ENCODE measurements around the gene NR0B2.

- TF ChIP-seq EZH2 (IDR thresholded peaks at IDR 0.05; ENCODE audit: insufficient read depth, low read length) = no peak
- TF ChIP-seq, protein P1, sequence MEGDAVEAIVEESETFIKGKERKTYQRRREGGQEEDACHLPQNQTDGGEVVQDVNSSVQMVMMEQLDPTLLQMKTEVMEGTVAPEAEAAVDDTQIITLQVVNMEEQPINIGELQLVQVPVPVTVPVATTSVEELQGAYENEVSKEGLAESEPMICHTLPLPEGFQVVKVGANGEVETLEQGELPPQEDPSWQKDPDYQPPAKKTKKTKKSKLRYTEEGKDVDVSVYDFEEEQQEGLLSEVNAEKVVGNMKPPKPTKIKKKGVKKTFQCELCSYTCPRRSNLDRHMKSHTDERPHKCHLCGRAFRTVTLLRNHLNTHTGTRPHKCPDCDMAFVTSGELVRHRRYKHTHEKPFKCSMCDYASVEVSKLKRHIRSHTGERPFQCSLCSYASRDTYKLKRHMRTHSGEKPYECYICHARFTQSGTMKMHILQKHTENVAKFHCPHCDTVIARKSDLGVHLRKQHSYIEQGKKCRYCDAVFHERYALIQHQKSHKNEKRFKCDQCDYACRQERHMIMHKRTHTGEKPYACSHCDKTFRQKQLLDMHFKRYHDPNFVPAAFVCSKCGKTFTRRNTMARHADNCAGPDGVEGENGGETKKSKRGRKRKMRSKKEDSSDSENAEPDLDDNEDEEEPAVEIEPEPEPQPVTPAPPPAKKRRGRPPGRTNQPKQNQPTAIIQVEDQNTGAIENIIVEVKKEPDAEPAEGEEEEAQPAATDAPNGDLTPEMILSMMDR (IDR thresholded peaks at IDR 0.05; ENCODE audit: insufficient read depth, low read depth, low read length) = no peak
Measured at GRCh38 chr1:26874896-26875295, 38.9 kb downstream of the NR0B2 start.

Data from astrocyte (in vitro differentiated cells and primary cell).